HG02885 (cell line): ENCODE results near the gene IFRD1.

Source experiments
- ATAC-seq: cut with Tn5 transposase; IDR thresholded peaks from one replicate; pipeline ENCODE4 v1.9.1; 2021; ENCODE audit warnings: mild to moderate bottlenecking; ENCODE audit not compliant: unreplicated experiment, poor library complexity

The IFRD1 gene

GRCh38 chr7:112484671-112485167, 34.5 kb downstream of the IFRD1 start:
- no peak for ATAC-seq

GRCh38 chr7:112485766-112486165, 35.5 kb downstream of the IFRD1 start:
- ATAC-seq = no peak

GRCh38 chr7:112487457-112488263, 37.4 kb downstream of the IFRD1 start:
- ATAC-seq = no peak

GRCh38 chr7:112488264-112488552, 37.9 kb downstream of the IFRD1 start:
- no peak for ATAC-seq

- ATAC-seq = no peak
Observed at GRCh38 chr7:112492186-112492585, 41.9 kb downstream of the IFRD1 start.

- ATAC-seq = no peak
Observed at GRCh38 chr7:112494656-112495055, 44.4 kb downstream of the IFRD1 start.

- ATAC-seq = no peak
Observed at GRCh38 chr7:112495156-112495788, 45.0 kb downstream of the IFRD1 start.

GRCh38 chr7:112495810-112496462, 45.7 kb downstream of the IFRD1 start:
- ATAC-seq = peak; percentile 61

GRCh38 chr7:112497481-112497880, 47.2 kb downstream of the IFRD1 start:
- ATAC-seq = peak; percentile 77

- ATAC-seq = no peak
Observed at GRCh38 chr7:112500619-112501018, 50.4 kb downstream of the IFRD1 start.

- no peak for ATAC-seq
Observed at GRCh38 chr7:112501801-112502503, 51.7 kb downstream of the IFRD1 start.

- no peak for ATAC-seq
Observed at GRCh38 chr7:112502700-112503099, 52.4 kb downstream of the IFRD1 start.

GRCh38 chr7:112503361-112503972, 53.2 kb downstream of the IFRD1 start:
- ATAC-seq = no peak

- no peak for ATAC-seq
Observed at GRCh38 chr7:112504093-112504695, 53.9 kb downstream of the IFRD1 start.

- no peak for ATAC-seq
Observed at GRCh38 chr7:112505495-112505894, 55.2 kb downstream of the IFRD1 start.

- no peak for ATAC-seq
Observed at GRCh38 chr7:112508404-112508803, 58.1 kb downstream of the IFRD1 start.

- ATAC-seq = no peak
Observed at GRCh38 chr7:112509402-112509801, 59.1 kb downstream of the IFRD1 start.

- ATAC-seq = peak; percentile 75
Observed at GRCh38 chr7:112510001-112510742, 59.9 kb downstream of the IFRD1 start.

- no peak for ATAC-seq
Observed at GRCh38 chr7:112510743-112511110, 60.5 kb downstream of the IFRD1 start.
